ENCODE data around the gene TAS1R2. TPM values are rescaled to one million over a fixed set of nuclear protein-coding genes. Genes with fewer than 3 reads are reported as not detected.

The TAS1R2 gene
- total and polyA plus RNA-seq, 2 of the 4 experiments (the other 2 are of a cell fraction), result not detected

DNA sequence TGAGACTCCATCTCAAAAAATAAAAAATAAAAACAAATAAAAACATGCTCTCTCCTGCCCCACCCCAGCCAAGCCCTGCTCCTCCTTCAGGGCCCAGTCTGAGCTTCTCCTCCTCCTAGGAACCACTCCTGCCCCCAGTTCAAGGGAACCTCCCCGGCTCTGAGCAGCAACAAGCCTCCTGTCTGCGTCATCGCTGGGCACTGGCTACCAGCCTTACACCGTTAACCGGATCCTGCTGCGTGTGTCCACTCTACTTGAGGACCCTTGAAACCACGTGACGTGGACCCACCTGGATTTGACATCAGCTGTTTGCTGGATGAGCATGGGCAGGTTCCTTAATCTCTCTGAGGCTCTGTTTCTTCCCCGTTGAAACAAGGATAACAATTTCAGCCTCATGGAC is 1.6 kb upstream of the TAS1R2 start:
- H2AK5ac ChIP-seq (ENCODE audit: low read depth, low read length), result no peak overlapping the region
- 86% methylated on average over 6 of the region's 9 CpGs; no CpG with 5 or more reads in 1 of the 2 experiments for WGBS, 2 experiments (ENCODE audit: extremely low coverage in 2 of 2, insufficient read length in 1 of 2)
- H3K4me3 ChIP-seq (ENCODE audit: insufficient read depth, low read depth, low read length), result no peak overlapping the region
- H4K8ac ChIP-seq (ENCODE audit: low read depth in 2 of 2, low read length in 2 of 2), result no peak overlapping the region
- no peaks in the 10 kb centered on the region for H4K20me1 ChIP-seq (ENCODE audit: insufficient read depth, low read length)
- H3K56ac ChIP-seq (ENCODE audit: extremely low read depth, insufficient read depth, low read length), result no peak overlapping the region
- TF ChIP-seq MAFK (IDR thresholded peaks at IDR 0.05; ENCODE audit: low read depth, low read length) (no peak), SMC3 (IDR thresholded peaks at IDR 0.05; ENCODE audit: low read depth, low read length) (no peak), FOS (IDR thresholded peaks at IDR 0.05; ENCODE audit: low read depth, low read length) (no peak), CHD1 (IDR thresholded peaks at IDR 0.05; ENCODE audit: low read depth, low read length) (no peak), RFX5 (IDR thresholded peaks at IDR 0.05; ENCODE audit: low read depth, low read length) (no peak), NFE2L2 (IDR thresholded peaks at IDR 0.05; ENCODE audit: low read depth, low read length) (no peak), MAZ (IDR thresholded peaks at IDR 0.05; ENCODE audit: borderline replicate concordance, low read depth, low read length) (no peak), BHLHE40 (IDR thresholded peaks at IDR 0.05; ENCODE audit: low read depth, low read length) (no peak), CTCF (conservative IDR thresholded peaks at IDR 0.05; ENCODE audit: low read depth, low read length) (no peak), RCOR1 (IDR thresholded peaks at IDR 0.05; ENCODE audit: insufficient replicate concordance, low read length) (no peak), CEBPB (IDR thresholded peaks at IDR 0.05; ENCODE audit: low read depth, low read length) (no peak), RAD21 (IDR thresholded peaks at IDR 0.05; ENCODE audit: low read length) (no peak), MXI1 (IDR thresholded peaks at IDR 0.05; ENCODE audit: borderline replicate concordance, low read depth, low read length) (no peak), POLR2A (IDR thresholded peaks at IDR 0.05; ENCODE audit: low read depth, low read length) (no peak), USF2 (IDR thresholded peaks at IDR 0.05; ENCODE audit: low read depth, low read length) (no peak)
- TF ChIP-seq, protein P1, sequence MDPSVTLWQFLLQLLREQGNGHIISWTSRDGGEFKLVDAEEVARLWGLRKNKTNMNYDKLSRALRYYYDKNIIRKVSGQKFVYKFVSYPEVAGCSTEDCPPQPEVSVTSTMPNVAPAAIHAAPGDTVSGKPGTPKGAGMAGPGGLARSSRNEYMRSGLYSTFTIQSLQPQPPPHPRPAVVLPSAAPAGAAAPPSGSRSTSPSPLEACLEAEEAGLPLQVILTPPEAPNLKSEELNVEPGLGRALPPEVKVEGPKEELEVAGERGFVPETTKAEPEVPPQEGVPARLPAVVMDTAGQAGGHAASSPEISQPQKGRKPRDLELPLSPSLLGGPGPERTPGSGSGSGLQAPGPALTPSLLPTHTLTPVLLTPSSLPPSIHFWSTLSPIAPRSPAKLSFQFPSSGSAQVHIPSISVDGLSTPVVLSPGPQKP (IDR thresholded peaks at IDR 0.05; ENCODE audit: borderline replicate concordance, low read depth, low read length), result no peak
- dilution Hi-C loops (cut with HindIII; ENCODE audit: low sequenced_read_pairs, unreplicated experiment) (no loop called here), intact Hi-C loops (cut with micrococcal nuclease) (no loop called here), in situ Hi-C loops (cut with MboI; ENCODE audit: low sequenced_read_pairs) (no loop called here)
- BruUV-seq (replicated peaks), result no TSS peak
- H2BK15ac ChIP-seq (ENCODE audit: low read depth, low read length), result no peak overlapping the region
- no peak overlapping the region for H2BK20ac ChIP-seq (ENCODE audit: low read depth, low read length)
- no peak overlapping the region for H3K4ac ChIP-seq (ENCODE audit: low read depth, low read length)
- no peak overlapping the region for H3K27ac ChIP-seq (ENCODE audit: insufficient read depth, low read length)
- H3K23ac ChIP-seq (ENCODE audit: low read depth, low read length), result no peak overlapping the region
- no peak overlapping the region for H3K18ac ChIP-seq (ENCODE audit: low read depth, low read length)
- no peak overlapping the region for H4K5ac ChIP-seq (ENCODE audit: low read depth, low read length)
- CTCF ChIA-PET, result no interaction called here
- no peak overlapping the region for H2AFZ ChIP-seq (replicated peaks; ENCODE audit: low read length, poor library complexity)
- no peak overlapping the region for H3K9ac ChIP-seq (ENCODE audit: low read depth, low read length)
- no peak overlapping the region for H2AK9ac ChIP-seq (replicated peaks; ENCODE audit: low read depth, low read length, poor library complexity)
- no peaks in the 10 kb centered on the region for H3K79me1 ChIP-seq (ENCODE audit: low read depth in 1 of 2, low read length in 2 of 2)
- H4K91ac ChIP-seq (ENCODE audit: insufficient read depth, low read depth, low read length), result no peak overlapping the region
- H3K27me3 ChIP-seq (ENCODE audit: control insufficient read depth, insufficient read depth, low read length), result peaks cover 24% of the 10 kb centered on the region
- DNase-seq (no peak), ATAC-seq (ENCODE audit: low read depth) (no peak)
- H3K14ac ChIP-seq (replicated peaks; ENCODE audit: low read depth, low read length), result no peak overlapping the region
- peaks cover 2% of the 10 kb centered on the region; the same call in 1 of the 2 replicates for H3K9me3 ChIP-seq (ENCODE audit: control insufficient read depth, insufficient read depth, low read length)
- no peaks in the 10 kb centered on the region for H3K36me3 ChIP-seq (ENCODE audit: control insufficient read depth, insufficient read depth, low read length)
- H2BK120ac ChIP-seq (ENCODE audit: low read depth, low read length), result no peak overlapping the region
- H3K9me1 ChIP-seq (ENCODE audit: insufficient read depth, low read length), result no peaks in the 10 kb centered on the region
- H3K4me2 ChIP-seq (ENCODE audit: low read depth, low read length), result no peak overlapping the region
- H3K4me1 ChIP-seq (ENCODE audit: control insufficient read depth, insufficient read depth, low read length), result no peaks in the 10 kb centered on the region
- POLR2A ChIA-PET (ENCODE audit: unreplicated experiment), result no interaction called here
- H2BK5ac ChIP-seq (ENCODE audit: low read depth, low read length, poor library complexity, severe bottlenecking), result no peak overlapping the region
